Hepatocyte (in vitro differentiated cells): ENCODE measurements around the gene PPP2R3A.

ENCODE experiments used
- CTCF ChIP-seq: fragments of 200-600 bp; sonication (generic); IDR thresholded peaks from 2 replicates; pipeline ENCODE4 v1.5.1; 2016; ENCODE audit warnings: antibody characterized with exemption, mild to moderate bottlenecking; ENCODE audit not compliant: poor library complexity
- EZH2 ChIP-seq: fragments of 200-600 bp; sonication (generic); IDR thresholded peaks from 2 replicates; pipeline ENCODE4 v1.6.1; 2016; ENCODE audit warnings: antibody characterized with exemption, mild to moderate bottlenecking, borderline replicate concordance
- EZH2phosphoT487 ChIP-seq: fragments of 200-600 bp; sonication (generic); IDR thresholded peaks from one replicate; pipeline ENCODE4 v1.6.1; 2018; ENCODE audit warnings: antibody characterized with exemption, mild to moderate bottlenecking, low read depth, moderate library complexity; ENCODE audit not compliant: unreplicated experiment, severe bottlenecking

DNA sequence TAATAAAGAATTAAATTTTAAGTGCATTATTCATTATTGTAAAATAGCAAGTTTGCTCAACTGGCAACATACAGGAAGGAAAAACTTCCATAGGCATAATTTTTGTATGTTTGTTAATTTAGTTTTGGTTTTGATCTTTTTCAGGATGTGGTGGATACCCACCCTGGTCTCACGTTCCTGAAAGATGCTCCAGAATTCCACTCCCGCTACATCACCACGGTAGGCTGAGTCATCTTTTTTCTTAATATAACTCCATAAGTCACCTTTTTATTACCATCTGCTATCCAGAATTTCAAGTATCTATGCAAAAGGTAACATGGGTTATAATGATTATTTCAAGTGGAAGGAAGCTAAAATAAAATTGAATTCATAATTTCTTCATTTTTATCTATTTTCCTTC is 104.8 kb downstream of the PPP2R3A start:
- TF ChIP-seq CTCF: no peak
- no peak for TF ChIP-seq EZH2
- no peak for TF ChIP-seq EZH2phosphoT487
